ENCODE data around the gene FGF11.

The FGF11 gene

GRCh38 chr17:7442142-7442541 is 2.8 kb downstream of the FGF11 start:
- no peak for DNase-seq (ENCODE audit: low read depth)
- no peak overlapping the region for H3K4me3 ChIP-seq (ENCODE audit: low read depth, low read length)
- TF ChIP-seq, protein P1, sequence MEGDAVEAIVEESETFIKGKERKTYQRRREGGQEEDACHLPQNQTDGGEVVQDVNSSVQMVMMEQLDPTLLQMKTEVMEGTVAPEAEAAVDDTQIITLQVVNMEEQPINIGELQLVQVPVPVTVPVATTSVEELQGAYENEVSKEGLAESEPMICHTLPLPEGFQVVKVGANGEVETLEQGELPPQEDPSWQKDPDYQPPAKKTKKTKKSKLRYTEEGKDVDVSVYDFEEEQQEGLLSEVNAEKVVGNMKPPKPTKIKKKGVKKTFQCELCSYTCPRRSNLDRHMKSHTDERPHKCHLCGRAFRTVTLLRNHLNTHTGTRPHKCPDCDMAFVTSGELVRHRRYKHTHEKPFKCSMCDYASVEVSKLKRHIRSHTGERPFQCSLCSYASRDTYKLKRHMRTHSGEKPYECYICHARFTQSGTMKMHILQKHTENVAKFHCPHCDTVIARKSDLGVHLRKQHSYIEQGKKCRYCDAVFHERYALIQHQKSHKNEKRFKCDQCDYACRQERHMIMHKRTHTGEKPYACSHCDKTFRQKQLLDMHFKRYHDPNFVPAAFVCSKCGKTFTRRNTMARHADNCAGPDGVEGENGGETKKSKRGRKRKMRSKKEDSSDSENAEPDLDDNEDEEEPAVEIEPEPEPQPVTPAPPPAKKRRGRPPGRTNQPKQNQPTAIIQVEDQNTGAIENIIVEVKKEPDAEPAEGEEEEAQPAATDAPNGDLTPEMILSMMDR (IDR thresholded peaks at IDR 0.05; ENCODE audit: control insufficient read depth, extremely low read depth, insufficient read depth), result no peak

DNA sequence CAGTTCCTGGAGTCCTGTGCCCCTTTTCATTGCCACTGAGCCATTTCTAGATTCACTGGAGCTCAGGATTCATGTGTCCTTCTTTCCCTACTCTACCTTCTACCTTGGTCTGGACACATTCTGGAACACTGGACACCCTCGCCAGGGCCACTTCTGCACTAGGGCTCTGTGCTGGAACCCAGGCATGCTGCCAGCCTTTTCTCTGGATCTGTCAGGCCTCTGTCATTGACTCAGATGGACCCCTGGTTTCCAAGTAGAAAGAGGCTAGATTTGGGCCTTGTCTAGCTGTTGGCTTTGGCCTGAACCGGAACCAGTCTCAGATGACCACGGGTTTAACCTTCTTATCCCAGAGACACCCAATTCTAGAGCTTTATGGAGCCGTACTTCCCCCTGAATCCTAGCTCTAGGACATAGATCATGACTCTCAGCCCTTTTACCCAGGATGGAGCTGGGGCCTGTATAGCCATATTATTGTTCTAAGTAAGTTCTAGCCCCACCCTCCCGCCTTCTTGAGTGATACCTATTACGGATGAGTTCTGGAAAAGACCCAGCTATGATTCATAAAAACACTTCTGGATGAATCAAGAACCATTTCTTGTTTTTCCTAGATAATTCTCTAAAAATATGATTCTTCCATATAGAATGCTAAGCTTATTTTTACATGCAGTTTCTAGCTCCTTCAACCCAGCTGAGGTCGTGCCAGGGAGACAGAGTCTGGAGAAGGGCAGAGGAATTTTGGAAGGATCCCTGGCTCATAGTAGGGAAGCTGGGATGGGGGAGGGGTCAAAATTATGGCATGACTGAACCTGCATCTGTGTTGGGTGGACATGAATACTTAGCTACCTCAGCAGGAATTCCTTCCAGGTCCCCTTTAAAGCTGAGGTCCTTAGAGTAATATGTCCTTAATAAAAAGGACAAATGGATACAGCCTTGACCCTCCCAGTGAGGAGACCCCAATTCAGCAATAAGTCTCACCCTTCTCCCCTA is 4.5 kb downstream of the FGF11 start:
- no peak for DNase-seq (ENCODE audit: low read depth)
- TF ChIP-seq, protein P1 (IDR thresholded peaks at IDR 0.05; ENCODE audit: control insufficient read depth, extremely low read depth, insufficient read depth), result no peak
- no peak overlapping the region for H3K4me3 ChIP-seq (ENCODE audit: low read depth, low read length)

GRCh38 chr17:7444682-7445618 is 5.6 kb downstream of the FGF11 start, which contains the start of gene CHRNB1:
Gene CHRNB1 (plus strand): TSS chr17:7445061. CDS start chr17:7445128, 67 bp downstream.
- TF ChIP-seq, protein P1 (IDR thresholded peaks at IDR 0.05; ENCODE audit: control insufficient read depth, extremely low read depth, insufficient read depth), result no peak
- no peak within 1 kb of the TSS for H3K4me3 ChIP-seq (ENCODE audit: low read depth, low read length)
- no peak for DNase-seq (ENCODE audit: low read depth)

- no peak for DNase-seq (ENCODE audit: low read depth)
- TF ChIP-seq, protein P1 (IDR thresholded peaks at IDR 0.05; ENCODE audit: control insufficient read depth, extremely low read depth, insufficient read depth), result no peak
- H3K4me3 ChIP-seq (ENCODE audit: low read depth, low read length), result no peak overlapping the region
Measured at GRCh38 chr17:7445619-7445968, 6.3 kb downstream of the FGF11 start.

DNA sequence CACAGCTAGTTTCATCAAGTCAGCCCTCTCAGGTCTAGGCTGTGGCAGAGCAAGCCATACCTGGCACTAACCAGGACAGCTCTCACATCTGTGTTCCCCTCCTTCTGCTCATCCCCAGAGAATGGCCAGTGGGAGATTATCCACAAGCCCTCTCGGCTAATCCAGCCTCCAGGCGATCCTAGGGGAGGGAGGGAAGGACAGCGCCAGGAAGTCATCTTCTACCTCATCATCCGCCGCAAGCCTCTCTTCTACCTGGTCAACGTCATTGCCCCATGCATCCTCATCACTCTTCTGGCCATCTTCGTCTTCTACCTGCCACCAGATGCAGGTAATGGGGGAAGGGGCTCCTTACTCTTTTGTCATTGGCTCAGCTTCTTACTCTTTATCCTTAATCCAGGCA is 9.1 kb downstream of the FGF11 start:
- TF ChIP-seq, protein P1 (IDR thresholded peaks at IDR 0.05; ENCODE audit: control insufficient read depth, extremely low read depth, insufficient read depth), result no peak
- H3K4me3 ChIP-seq (ENCODE audit: low read depth, low read length), result no peak overlapping the region
- DNase-seq (ENCODE audit: low read depth), result no peak

DNA sequence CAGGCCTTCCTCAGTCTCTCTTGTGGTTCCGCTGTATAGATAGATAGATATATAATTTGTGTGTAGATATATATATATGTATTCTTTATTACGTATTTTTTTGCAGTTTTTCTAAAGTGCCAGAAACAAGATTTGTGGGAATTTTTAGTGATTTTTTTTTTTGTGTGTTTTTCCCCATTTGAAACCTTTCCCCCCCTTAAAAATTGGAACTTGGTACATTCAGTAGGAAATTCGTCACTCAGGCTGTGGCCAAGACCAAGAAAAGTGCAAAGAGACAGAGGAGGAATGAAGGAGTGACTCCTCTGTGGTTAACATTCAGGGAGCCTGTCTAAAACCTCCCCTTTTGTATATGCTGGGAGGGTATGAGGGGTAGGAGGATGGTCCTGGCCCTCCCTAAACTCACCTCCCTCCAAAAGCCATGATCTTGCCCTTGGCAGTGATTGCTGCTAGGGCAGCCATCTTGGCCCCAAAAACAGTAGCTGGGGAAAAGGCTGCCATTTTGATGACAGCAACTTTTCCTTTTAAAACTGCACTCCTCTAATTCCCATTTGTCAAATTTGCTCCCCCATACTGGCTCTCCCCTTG is 20.7 kb downstream of the FGF11 start:
- H3K4me3 ChIP-seq (ENCODE audit: low read depth, low read length), result no peak overlapping the region
- DNase-seq (ENCODE audit: low read depth), result no peak
- TF ChIP-seq, protein P1 (IDR thresholded peaks at IDR 0.05; ENCODE audit: control insufficient read depth, extremely low read depth, insufficient read depth), result no peak
